SK-N-SH (cell line): Measurements from ENCODE around the gene SLC9A6. TPM values are rescaled to one million over a fixed set of nuclear protein-coding genes. Genes with fewer than 3 reads are reported as not detected.

Experiments
- CTCF ChIA-PET: fragments of 300-600, 350-600 bp; formaldehyde crosslinking; extraction: SDS; loops from one replicate; lab custom pipeline; 2021; lab: Yijun Ruan, JAX
- POLR2A ChIA-PET: fragments of 350-600 bp; sonication (Branson Sonifier 250); formaldehyde crosslinking; extraction: SDS; loops from one replicate; lab custom pipeline; 2020; ENCODE audit warnings: antibody characterized with exemption, inconsistent platforms; lab: Yijun Ruan, JAX
- DNase-seq: peaks from one replicate; pipeline ENCODE4 v3.0.0; 2012
- H2AFZ ChIP-seq: fragments of 200-600 bp; sonication (generic); 2 replicates; pipeline ENCODE4 v1.8.1; 2016; ENCODE audit warnings: antibody characterized with exemption, mild to moderate bottlenecking, low read depth
- H3F3A ChIP-seq: fragments of 200-600 bp; sonication (generic); replicated peaks from 2 replicates; pipeline ENCODE3; 2016; ENCODE audit warnings: antibody characterized with exemption, mild to moderate bottlenecking; ENCODE audit not compliant: insufficient read depth
- H3K27ac ChIP-seq, 2 experiments: fragments of 200-500 bp in 1 of 2; fragments of 200-600 bp in 1 of 2; sonication (Bioruptor generic) in 1 of 2; sonication (generic), shearing (Covaris generic) in 1 of 2; 2 replicates each; pipeline versions ENCODE4 v1.5.1 to v1.6.1; 2014 to 2016; ENCODE audit warnings: low read depth in 2 of 2, inconsistent platforms in 1 of 2, low read length in 1 of 2, mild to moderate bottlenecking in 1 of 2, mixed read lengths in 1 of 2
- H3K27me3 ChIP-seq: fragments of 200-600 bp; sonication (generic), shearing (Covaris generic); 2 replicates; pipeline ENCODE4 v1.6.1; 2016; ENCODE audit warnings: mixed run types; ENCODE audit not compliant: insufficient read depth
- H3K36me3 ChIP-seq, 2 experiments: fragments of 200-500 bp in 1 of 2; fragments of 200-600 bp in 1 of 2; sonication (Bioruptor generic) in 1 of 2; sonication (generic) in 1 of 2; replicated peaks in 1 of 2; 2 replicates each; pipeline versions ENCODE3 to v1.5.1; 2014 to 2016; ENCODE audit warnings: low read length in 1 of 2, mild to moderate bottlenecking in 1 of 2; ENCODE audit not compliant: insufficient read depth in 2 of 2, control insufficient read depth in 1 of 2
- H3K4me1 ChIP-seq, 2 experiments: fragments of 200-500 bp in 1 of 2; fragments of 200-600 bp in 1 of 2; sonication (Bioruptor generic) in 1 of 2; sonication (generic), shearing (Covaris generic) in 1 of 2; 2 replicates each; pipeline versions ENCODE4 v1.5.1 to v1.6.1; 2014 to 2016; ENCODE audit warnings: low read depth in 1 of 2, low read length in 1 of 2, mixed run types in 1 of 2; ENCODE audit not compliant: insufficient read depth in 2 of 2, control insufficient read depth in 1 of 2
- H3K4me2 ChIP-seq: fragments of 200-600 bp; sonication (generic), shearing (Covaris generic); 2 replicates; pipeline ENCODE4 v1.6.1; 2017; ENCODE audit warnings: mixed run types
- H3K4me3 ChIP-seq, 2 experiments: fragments of 200-500 bp in 1 of 2; fragments of 200-600 bp in 1 of 2; sonication (Bioruptor generic) in 1 of 2; sonication (generic), shearing (Covaris generic) in 1 of 2; 2 replicates each; pipeline versions ENCODE4 v1.5.1 to v1.8.1; 2014 to 2016; ENCODE audit warnings: low read depth in 2 of 2, inconsistent platforms in 1 of 2, low read length in 1 of 2, mild to moderate bottlenecking in 1 of 2, mixed read lengths in 1 of 2, moderate library complexity in 1 of 2
- H3K79me2 ChIP-seq: fragments of 200-600 bp; sonication (generic); 2 replicates; pipeline ENCODE4 v1.8.1; 2017; ENCODE audit warnings: mild to moderate bottlenecking; ENCODE audit not compliant: insufficient read depth
- H3K9ac ChIP-seq: fragments of 200-600 bp; sonication (generic); 2 replicates; pipeline ENCODE4 v1.6.1; 2017; ENCODE audit warnings: mixed run types
- H3K9me2 ChIP-seq: fragments of 200-600 bp; sonication (generic); 2 replicates; pipeline ENCODE4 v1.6.1; 2017; ENCODE audit warnings: mixed run types
- H3K9me3 ChIP-seq: fragments of 200-600 bp; sonication (generic); 2 replicates; pipeline ENCODE4 v1.6.1; 2017; ENCODE audit warnings: mixed run types, mild to moderate bottlenecking, moderate library complexity
- H4K20me1 ChIP-seq: fragments of 200-600 bp; sonication (generic); 2 replicates; pipeline ENCODE4 v1.6.1; 2017; ENCODE audit warnings: mild to moderate bottlenecking, mixed run types; ENCODE audit not compliant: insufficient read depth
- CHD2 ChIP-seq: fragments of 150-350 bp; IDR thresholded peaks from 2 replicates; pipeline ENCODE4 v1.6.1; 2018; ENCODE audit warnings: low read length; ENCODE audit not compliant: partially characterized antibody
- EP300 ChIP-seq, 2 experiments: IDR thresholded peaks; 2 replicates each; pipeline versions ENCODE4 v1.4.0 to v1.6.1; 2012; ENCODE audit warnings: borderline replicate concordance in 1 of 2, low read depth in 1 of 2, low read length in 1 of 2
- GABPA ChIP-seq: IDR thresholded peaks from 2 replicates; pipeline ENCODE4 v1.4.0; 2012; ENCODE audit warnings: low read depth, mild to moderate bottlenecking
- GATA2 ChIP-seq: sonication (generic); formaldehyde crosslinking; IDR thresholded peaks from 2 replicates; pipeline ENCODE4 v1.5.0; 2020; ENCODE audit warnings: mild to moderate bottlenecking, missing genetic modification reagents
- IRF3 ChIP-seq: fragments of 150-350 bp; IDR thresholded peaks from 2 replicates; pipeline ENCODE4 v1.6.1; 2016; ENCODE audit warnings: mild to moderate bottlenecking, low read depth, low read length
- JUND ChIP-seq: IDR thresholded peaks from 2 replicates; pipeline ENCODE4 v1.4.0; 2012
- NRF1 ChIP-seq: IDR thresholded peaks from 2 replicates; pipeline ENCODE4 v1.6.1; 2012; ENCODE audit warnings: low read depth, mild to moderate bottlenecking, low read length
- RCOR1 ChIP-seq: fragments of 150-350 bp; IDR thresholded peaks from 2 replicates; pipeline ENCODE4 v1.6.1; 2017; ENCODE audit warnings: antibody characterized with exemption, low read length
- RFX5 ChIP-seq: IDR thresholded peaks from 2 replicates; pipeline ENCODE4 v1.6.1; 2012; ENCODE audit warnings: mild to moderate bottlenecking, improper control_type of control experiment, low read length
- SMC3 ChIP-seq: IDR thresholded peaks from 2 replicates; pipeline ENCODE4 v1.6.1; 2012; ENCODE audit warnings: low read depth, low read length, improper control_type of control experiment
- TCF12 ChIP-seq: IDR thresholded peaks from 2 replicates; pipeline ENCODE4 v1.4.0; 2012
- USF1 ChIP-seq: IDR thresholded peaks from 2 replicates; pipeline ENCODE4 v1.4.0; 2012; ENCODE audit warnings: low read depth, borderline replicate concordance
- YY1 ChIP-seq: IDR thresholded peaks from 2 replicates; pipeline ENCODE4 v1.4.0; 2012; ENCODE audit warnings: low read depth, mild to moderate bottlenecking
- WGBS: methylation state at CpG from one replicate; pipeline ENCODE4 v1.1.6; 2017; ENCODE audit warnings: low lambda C conversion rate; 5-methylcytosine and 5-hydroxymethylcytosine counted together
- polyA plus RNA-seq, 3 experiments: library from polyadenylated mRNA; depleted of rRNA; stranded (reverse); fragments of >200 nt; gene quantifications; 2 replicates each; pipeline ENCODE4 v1.2.3, GENCODE V29; 2012
- TF ChIP-seq, protein P1 (sequence below): fragments of 200-600 bp; sonication (generic); IDR thresholded peaks from 2 replicates; pipeline ENCODE4 v1.6.1; 2017; ENCODE audit warnings: antibody characterized with exemption, mild to moderate bottlenecking, moderate library complexity
- TF ChIP-seq, protein P2 (sequence below): IDR thresholded peaks from 2 replicates; pipeline ENCODE4; 2012
- TF ChIP-seq, protein P3 (sequence below): IDR thresholded peaks from 2 replicates; pipeline ENCODE4 v1.4.0; 2012; ENCODE audit warnings: low read depth
- TF ChIP-seq, protein P4 (sequence below): fragments of 150-350 bp; IDR thresholded peaks from 2 replicates; pipeline ENCODE4 v1.6.1; 2017; ENCODE audit warnings: antibody characterized with exemption, low read length, low read depth, borderline replicate concordance

SLC9A6 gene
- polyA plus RNA-seq, 1 of the 3 experiments (the other 2 are of a cell fraction) = 5.0 TPM

DNA sequence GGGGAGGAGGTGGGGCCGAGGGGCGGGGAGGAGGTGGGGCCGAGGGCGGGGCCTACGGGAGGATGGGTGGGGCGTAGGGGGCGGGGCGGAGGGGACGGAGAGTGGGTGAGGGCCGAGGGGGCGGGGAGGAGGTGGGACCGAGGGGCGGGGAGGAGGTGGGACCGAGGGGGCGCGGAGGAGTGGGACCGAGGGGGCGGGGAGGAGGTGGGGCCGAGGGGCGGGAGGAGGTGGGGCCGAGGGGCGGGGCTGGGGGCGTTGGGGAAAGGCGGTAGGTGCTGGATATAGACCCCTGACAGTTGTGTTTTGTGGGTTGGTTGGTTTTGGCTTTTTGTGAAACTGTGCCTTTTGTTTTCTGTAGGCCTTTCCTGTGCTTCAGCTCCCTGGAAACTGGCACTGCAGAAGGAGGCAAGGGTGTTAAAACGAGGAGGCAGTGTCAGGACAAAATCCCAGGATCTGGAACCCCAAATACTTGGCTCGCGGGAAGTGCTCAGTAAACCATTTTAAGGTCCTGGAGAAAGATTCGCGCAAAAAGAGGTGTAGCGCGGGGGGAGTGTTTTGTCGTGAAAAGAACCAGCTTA lies 10.9 kb upstream of the SLC9A6 start:
- Histone ChIP-seq H3K4me3 (peak overlapping the region; percentile 43 to 44; a peak in 3 of 4 replicates), H3K36me3 (no peaks in the 10 kb centered on the region)
- WGBS = 12% methylated on average over 29 of the region's 32 CpGs

GRCh38 chrX:135975421-135975820 lies 9.8 kb upstream of the SLC9A6 start:
- Histone ChIP-seq H3K9ac (no peak overlapping the region), H3K9me2 (no peaks in the 10 kb centered on the region), H3K4me1 (peaks cover 0 to 2% of the 10 kb centered on the region in 2 experiments; a peak in 1 of 4 replicates), H3K4me2 (no peak overlapping the region), H3K27me3 (peaks cover 2% of the 10 kb centered on the region; the same call in 1 of the 2 replicates), H3K27ac (no peak overlapping the region), H3K9me3 (no peaks in the 10 kb centered on the region), H3K36me3 (no peaks in the 10 kb centered on the region), H3F3A (no peaks in the 10 kb centered on the region), H4K20me1 (no peaks in the 10 kb centered on the region), H3K79me2 (peaks cover 31% of the 10 kb centered on the region), H2AFZ (no peak overlapping the region), H3K4me3 (no peak overlapping the region)
- no peak for DNase-seq
- CTCF ChIA-PET = interaction anchor here (1.7 kb wide), 1 partner anchor 44 kb away, joined by 4 read pairs; no protein-coding TSS in a partner anchor
- WGBS = 50% methylated on average over 1 of the region's 1 CpG
- POLR2A ChIA-PET = no interaction called here
- no peak for TF ChIP-seq RCOR1
- TF ChIP-seq USF1 = no peak
- TF ChIP-seq YY1 = no peak
- TF ChIP-seq, protein P1, sequence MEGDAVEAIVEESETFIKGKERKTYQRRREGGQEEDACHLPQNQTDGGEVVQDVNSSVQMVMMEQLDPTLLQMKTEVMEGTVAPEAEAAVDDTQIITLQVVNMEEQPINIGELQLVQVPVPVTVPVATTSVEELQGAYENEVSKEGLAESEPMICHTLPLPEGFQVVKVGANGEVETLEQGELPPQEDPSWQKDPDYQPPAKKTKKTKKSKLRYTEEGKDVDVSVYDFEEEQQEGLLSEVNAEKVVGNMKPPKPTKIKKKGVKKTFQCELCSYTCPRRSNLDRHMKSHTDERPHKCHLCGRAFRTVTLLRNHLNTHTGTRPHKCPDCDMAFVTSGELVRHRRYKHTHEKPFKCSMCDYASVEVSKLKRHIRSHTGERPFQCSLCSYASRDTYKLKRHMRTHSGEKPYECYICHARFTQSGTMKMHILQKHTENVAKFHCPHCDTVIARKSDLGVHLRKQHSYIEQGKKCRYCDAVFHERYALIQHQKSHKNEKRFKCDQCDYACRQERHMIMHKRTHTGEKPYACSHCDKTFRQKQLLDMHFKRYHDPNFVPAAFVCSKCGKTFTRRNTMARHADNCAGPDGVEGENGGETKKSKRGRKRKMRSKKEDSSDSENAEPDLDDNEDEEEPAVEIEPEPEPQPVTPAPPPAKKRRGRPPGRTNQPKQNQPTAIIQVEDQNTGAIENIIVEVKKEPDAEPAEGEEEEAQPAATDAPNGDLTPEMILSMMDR = no peak
- TF ChIP-seq GATA2 (CRISPR knock-in tag) = no peak
- TF ChIP-seq CHD2 = no peak
- TF ChIP-seq, protein P2, sequence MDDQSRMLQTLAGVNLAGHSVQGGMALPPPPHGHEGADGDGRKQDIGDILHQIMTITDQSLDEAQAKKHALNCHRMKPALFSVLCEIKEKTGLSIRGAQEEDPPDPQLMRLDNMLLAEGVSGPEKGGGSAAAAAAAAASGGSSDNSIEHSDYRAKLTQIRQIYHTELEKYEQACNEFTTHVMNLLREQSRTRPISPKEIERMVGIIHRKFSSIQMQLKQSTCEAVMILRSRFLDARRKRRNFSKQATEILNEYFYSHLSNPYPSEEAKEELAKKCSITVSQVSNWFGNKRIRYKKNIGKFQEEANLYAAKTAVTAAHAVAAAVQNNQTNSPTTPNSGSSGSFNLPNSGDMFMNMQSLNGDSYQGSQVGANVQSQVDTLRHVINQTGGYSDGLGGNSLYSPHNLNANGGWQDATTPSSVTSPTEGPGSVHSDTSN = no peak
- TF ChIP-seq EP300 (IDR thresholded peaks at IDR 0.05; ENCODE audit: borderline replicate concordance in 1 of 2, low read depth in 1 of 2, low read length in 1 of 2) = no peak
- no peak for TF ChIP-seq SMC3
- no peak for TF ChIP-seq JUND
- TF ChIP-seq IRF3 = no peak
- no peak for TF ChIP-seq TCF12

More for the DNA sequence above, 10.9 kb upstream of the SLC9A6 start:
- Histone ChIP-seq H2AFZ (no peak overlapping the region), H3K4me2 (peak overlapping the region; percentile 60; the same call in 1 of the 2 replicates), H3K4me1 (peaks cover 0 to 2% of the 10 kb centered on the region in 2 experiments; a peak in 1 of 4 replicates), H3K9me2 (no peaks in the 10 kb centered on the region), H3F3A (no peaks in the 10 kb centered on the region), H3K27ac (no peak overlapping the region), H4K20me1 (no peaks in the 10 kb centered on the region), H3K9ac (no peak overlapping the region), H3K9me3 (no peaks in the 10 kb centered on the region), H3K27me3 (peaks cover 4% of the 10 kb centered on the region; the same call in 1 of the 2 replicates), H3K79me2 (peaks cover 39% of the 10 kb centered on the region)
- CTCF ChIA-PET = interaction anchor here (1.7 kb wide), 1 partner anchor 42 kb away, joined by 4 read pairs; no protein-coding TSS in a partner anchor
- POLR2A ChIA-PET = interaction anchor here (0.6 kb wide), 1 partner anchor 11 kb away, joined by 5 read pairs; the partner anchor contains the start of gene SLC9A6
- peak; percentile 92 for DNase-seq
- TF ChIP-seq, protein P3, sequence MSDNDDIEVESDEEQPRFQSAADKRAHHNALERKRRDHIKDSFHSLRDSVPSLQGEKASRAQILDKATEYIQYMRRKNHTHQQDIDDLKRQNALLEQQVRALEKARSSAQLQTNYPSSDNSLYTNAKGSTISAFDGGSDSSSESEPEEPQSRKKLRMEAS = no peak
- TF ChIP-seq CHD2 = no peak
- no peak for TF ChIP-seq EP300 (IDR thresholded peaks at IDR 0.05; ENCODE audit: borderline replicate concordance in 1 of 2, low read depth in 1 of 2, low read length in 1 of 2)
- TF ChIP-seq NRF1 = no peak
- TF ChIP-seq, protein P4, sequence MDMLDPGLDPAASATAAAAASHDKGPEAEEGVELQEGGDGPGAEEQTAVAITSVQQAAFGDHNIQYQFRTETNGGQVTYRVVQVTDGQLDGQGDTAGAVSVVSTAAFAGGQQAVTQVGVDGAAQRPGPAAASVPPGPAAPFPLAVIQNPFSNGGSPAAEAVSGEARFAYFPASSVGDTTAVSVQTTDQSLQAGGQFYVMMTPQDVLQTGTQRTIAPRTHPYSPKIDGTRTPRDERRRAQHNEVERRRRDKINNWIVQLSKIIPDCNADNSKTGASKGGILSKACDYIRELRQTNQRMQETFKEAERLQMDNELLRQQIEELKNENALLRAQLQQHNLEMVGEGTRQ = no peak
- TF ChIP-seq RFX5 = no peak
- no peak for TF ChIP-seq GABPA
- TF ChIP-seq, protein P1 = no peak
